Astrocyte (in vitro differentiated cells and primary cell): ENCODE measurements around the gene PLPPR2. TPM values are rescaled to one million over a fixed set of nuclear protein-coding genes. Genes with fewer than 3 reads are reported as not detected.

Source experiments
- DNase-seq: peaks from one replicate; pipeline ENCODE4 v3.0.0-alpha.2; 2010; ENCODE audit warnings: low read depth
- FAIRE-seq: peaks from 2 replicates; lab custom pipeline; 2011; peaks lifted over from hg19 to GRCh38; lab: Jason Lieb, UNC
- H2AFZ ChIP-seq: 2 replicates; pipeline ENCODE4 v1.6.0; 2012; ENCODE audit warnings: low read depth, low read length, inconsistent platforms
- H3K27ac ChIP-seq: 2 replicates; pipeline ENCODE4 v1.5.1; 2011; ENCODE audit warnings: low read depth, low read length, inconsistent platforms
- H3K27me3 ChIP-seq: 2 replicates; pipeline ENCODE4 v1.6.0; 2011; ENCODE audit warnings: low read length, inconsistent platforms; ENCODE audit not compliant: insufficient read depth
- H3K36me3 ChIP-seq: 2 replicates; pipeline ENCODE4 v1.5.1; 2011; ENCODE audit warnings: low read length, inconsistent platforms; ENCODE audit not compliant: insufficient read depth
- H3K4me1 ChIP-seq: 2 replicates; pipeline ENCODE4 v1.5.1; 2011; ENCODE audit warnings: low read length, inconsistent platforms; ENCODE audit not compliant: insufficient read depth
- H3K4me2 ChIP-seq: 2 replicates; pipeline ENCODE4 v1.6.0; 2012; ENCODE audit warnings: low read length, inconsistent platforms
- H3K4me3 ChIP-seq: 2 replicates; pipeline ENCODE4 v1.5.1; 2011; ENCODE audit warnings: low read depth, mild to moderate bottlenecking, low read length, inconsistent platforms; ENCODE audit not compliant: insufficient read depth
- H3K79me2 ChIP-seq: 2 replicates; pipeline ENCODE4 v1.6.0; 2012; ENCODE audit warnings: mild to moderate bottlenecking, low read length, inconsistent platforms; ENCODE audit not compliant: insufficient read depth
- H3K9ac ChIP-seq: 2 replicates; pipeline ENCODE4 v1.6.0; 2012; ENCODE audit warnings: mild to moderate bottlenecking, low read length, inconsistent platforms
- H3K9me3 ChIP-seq: 2 replicates; pipeline ENCODE4 v1.5.1; 2012; ENCODE audit warnings: low read depth, mild to moderate bottlenecking, low read length, inconsistent platforms; ENCODE audit not compliant: insufficient read depth
- H4K20me1 ChIP-seq: 2 replicates; pipeline ENCODE4 v1.6.0; 2012; ENCODE audit warnings: low read length, inconsistent platforms; ENCODE audit not compliant: insufficient read depth
- H3K27ac Mint-ChIP-seq: one replicate; pipeline ENCODE4 v1.8.0; 2021; ENCODE audit warnings: mild to moderate bottlenecking, mixed read lengths; ENCODE audit not compliant: unreplicated experiment
- H3K27me3 Mint-ChIP-seq: one replicate; pipeline ENCODE4 v1.8.0; 2021; ENCODE audit warnings: low read depth, mixed read lengths; ENCODE audit not compliant: unreplicated experiment
- H3K36me3 Mint-ChIP-seq: one replicate; pipeline ENCODE4 v1.8.0; 2021; ENCODE audit warnings: low read depth, mixed read lengths; ENCODE audit not compliant: unreplicated experiment
- H3K4me1 Mint-ChIP-seq: one replicate; pipeline ENCODE4 v1.8.0; 2021; ENCODE audit warnings: low read depth, mixed read lengths; ENCODE audit not compliant: unreplicated experiment
- H3K4me3 Mint-ChIP-seq: one replicate; pipeline ENCODE4 v1.8.0; 2021; ENCODE audit warnings: mild to moderate bottlenecking, moderate library complexity, mixed read lengths; ENCODE audit not compliant: unreplicated experiment
- H3K9me3 Mint-ChIP-seq: one replicate; pipeline ENCODE4 v1.8.0; 2021; ENCODE audit warnings: mild to moderate bottlenecking, mixed read lengths; ENCODE audit not compliant: unreplicated experiment
- EZH2 ChIP-seq: IDR thresholded peaks from 2 replicates; pipeline ENCODE4 v1.6.1; 2012; ENCODE audit warnings: mild to moderate bottlenecking, low read length, inconsistent platforms; ENCODE audit not compliant: insufficient read depth
- total RNA-seq: library from RNA; stranded (reverse); gene quantifications from 2 replicates; pipeline ENCODE4 v1.2.1, GENCODE V29; 2021
- TF ChIP-seq, protein P1 (sequence below): IDR thresholded peaks from 2 replicates; pipeline ENCODE4 v1.5.1; 2011; ENCODE audit warnings: low read depth, mild to moderate bottlenecking, inconsistent platforms, low read length, moderate library complexity; ENCODE audit not compliant: insufficient read depth

Gene PLPPR2
- total RNA-seq, 1 donor from 2014 or later, result 37.8 TPM

DNA sequence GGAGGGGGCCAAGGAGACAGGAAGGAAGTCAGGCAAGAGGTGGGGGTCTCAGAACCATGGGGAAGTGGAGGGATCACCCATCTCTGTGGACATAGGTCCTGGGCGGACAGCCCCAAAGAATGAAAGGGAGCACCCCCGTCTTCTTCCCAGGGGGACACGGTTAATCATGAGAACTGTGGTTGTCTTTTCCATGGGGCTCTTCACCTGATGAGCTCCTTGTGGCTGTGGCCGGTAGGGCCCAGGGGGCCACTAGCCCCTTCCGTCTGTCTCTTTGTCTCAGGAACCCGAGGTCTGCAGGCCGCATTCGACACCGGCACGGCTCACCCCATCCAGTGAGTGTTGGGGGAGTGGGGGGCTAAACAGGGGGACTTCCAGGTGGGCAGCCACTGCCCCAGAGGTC, 8.6 kb downstream of the PLPPR2 start:
- H3K9me3 Mint-ChIP-seq, result no peaks in the 10 kb centered on the region
- H3K4me3 ChIP-seq, result no peak overlapping the region
- peaks cover 17% of the 10 kb centered on the region for H3K36me3 Mint-ChIP-seq
- H3K79me2 ChIP-seq, result no peaks in the 10 kb centered on the region
- no peaks in the 10 kb centered on the region for H3K36me3 ChIP-seq
- H2AFZ ChIP-seq, result no peak overlapping the region
- no peaks in the 10 kb centered on the region for H3K27me3 ChIP-seq
- FAIRE-seq, result no peak
- no peak for TF ChIP-seq EZH2
- TF ChIP-seq, protein P1, sequence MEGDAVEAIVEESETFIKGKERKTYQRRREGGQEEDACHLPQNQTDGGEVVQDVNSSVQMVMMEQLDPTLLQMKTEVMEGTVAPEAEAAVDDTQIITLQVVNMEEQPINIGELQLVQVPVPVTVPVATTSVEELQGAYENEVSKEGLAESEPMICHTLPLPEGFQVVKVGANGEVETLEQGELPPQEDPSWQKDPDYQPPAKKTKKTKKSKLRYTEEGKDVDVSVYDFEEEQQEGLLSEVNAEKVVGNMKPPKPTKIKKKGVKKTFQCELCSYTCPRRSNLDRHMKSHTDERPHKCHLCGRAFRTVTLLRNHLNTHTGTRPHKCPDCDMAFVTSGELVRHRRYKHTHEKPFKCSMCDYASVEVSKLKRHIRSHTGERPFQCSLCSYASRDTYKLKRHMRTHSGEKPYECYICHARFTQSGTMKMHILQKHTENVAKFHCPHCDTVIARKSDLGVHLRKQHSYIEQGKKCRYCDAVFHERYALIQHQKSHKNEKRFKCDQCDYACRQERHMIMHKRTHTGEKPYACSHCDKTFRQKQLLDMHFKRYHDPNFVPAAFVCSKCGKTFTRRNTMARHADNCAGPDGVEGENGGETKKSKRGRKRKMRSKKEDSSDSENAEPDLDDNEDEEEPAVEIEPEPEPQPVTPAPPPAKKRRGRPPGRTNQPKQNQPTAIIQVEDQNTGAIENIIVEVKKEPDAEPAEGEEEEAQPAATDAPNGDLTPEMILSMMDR, result no peak
- no peak overlapping the region for H3K4me2 ChIP-seq
- no peak for DNase-seq
- H3K27ac ChIP-seq, result no peak overlapping the region
- H3K4me1 Mint-ChIP-seq, result no peaks in the 10 kb centered on the region
- no peak overlapping the region for H3K4me3 Mint-ChIP-seq
- H3K4me1 ChIP-seq, result no peaks in the 10 kb centered on the region
- no peaks in the 10 kb centered on the region for H3K9me3 ChIP-seq
- H3K27ac Mint-ChIP-seq, result no peak overlapping the region
- H3K27me3 Mint-ChIP-seq, result peaks cover 4% of the 10 kb centered on the region
- no peak overlapping the region for H3K9ac ChIP-seq
- H4K20me1 ChIP-seq, result peaks cover 18% of the 10 kb centered on the region

DNA sequence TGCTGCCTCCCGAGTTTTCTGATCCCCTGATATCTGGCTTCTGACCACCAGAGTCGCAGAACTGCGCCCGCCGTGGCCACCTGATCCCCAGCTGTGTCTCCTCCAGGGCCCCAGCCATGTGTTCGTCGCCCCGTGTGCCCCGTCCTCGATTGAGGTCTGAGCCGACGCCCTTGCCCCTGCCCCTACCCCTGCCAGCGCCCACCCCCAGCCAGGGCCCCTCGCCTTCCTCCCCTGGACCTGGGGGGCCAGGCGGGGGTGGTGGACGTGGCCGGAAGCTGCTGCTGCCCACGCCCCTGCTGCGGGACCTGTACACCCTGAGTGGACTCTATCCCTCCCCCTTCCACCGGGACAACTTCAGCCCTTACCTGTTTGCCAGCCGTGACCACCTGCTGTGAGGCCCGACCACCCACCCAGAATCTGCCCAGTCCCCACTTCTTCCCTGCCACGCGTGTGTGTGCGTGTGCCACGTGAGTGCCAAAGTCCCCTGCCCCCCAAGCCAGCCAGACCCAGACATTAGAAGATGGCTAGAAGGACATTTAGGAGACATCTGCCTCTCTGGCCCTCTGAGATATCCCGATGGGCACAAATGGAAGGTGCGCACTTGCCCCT, 9.2 kb downstream of the PLPPR2 start:
- Mint-ChIP-seq H3K4me3 (peak overlapping the region; percentile 66), H3K27me3 (no peaks in the 10 kb centered on the region), H3K4me1 (no peaks in the 10 kb centered on the region), H3K9me3 (no peaks in the 10 kb centered on the region), H3K27ac (no peak overlapping the region), H3K36me3 (peaks cover 15% of the 10 kb centered on the region)
- H3K27ac ChIP-seq, result no peak overlapping the region
- H3K27me3 ChIP-seq, result no peaks in the 10 kb centered on the region
- no peak for TF ChIP-seq EZH2
- TF ChIP-seq, protein P1, result no peak
- no peaks in the 10 kb centered on the region for H3K9me3 ChIP-seq
- peaks cover 12% of the 10 kb centered on the region for H4K20me1 ChIP-seq
- no peak overlapping the region for H3K4me2 ChIP-seq
- H3K79me2 ChIP-seq, result no peaks in the 10 kb centered on the region
- DNase-seq (no peak), FAIRE-seq (no peak)
- no peaks in the 10 kb centered on the region for H3K4me1 ChIP-seq
- H3K9ac ChIP-seq, result no peak overlapping the region
- H3K36me3 ChIP-seq, result no peaks in the 10 kb centered on the region
- H2AFZ ChIP-seq, result no peak overlapping the region
- no peak overlapping the region for H3K4me3 ChIP-seq

DNA sequence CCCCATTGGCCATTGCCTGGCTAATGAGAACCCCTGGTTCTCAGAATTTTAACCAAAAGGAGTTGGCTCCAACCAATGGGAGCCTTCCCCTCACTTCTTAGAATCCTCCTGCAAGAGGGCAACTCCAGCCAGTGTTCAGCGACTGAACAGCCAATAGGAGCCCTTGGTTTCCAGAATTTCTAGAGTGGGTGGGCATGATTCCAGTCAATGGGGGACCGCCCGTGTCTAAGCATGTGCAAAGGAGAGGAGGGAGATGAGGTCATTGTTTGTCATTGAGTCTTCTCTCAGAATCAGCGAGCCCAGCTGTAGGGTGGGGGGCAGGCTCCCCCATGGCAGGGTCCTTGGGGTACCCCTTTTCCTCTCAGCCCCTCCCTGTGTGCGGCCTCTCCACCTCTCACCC, 9.7 kb downstream of the PLPPR2 start:
- no peaks in the 10 kb centered on the region for H3K9me3 Mint-ChIP-seq
- no peak for FAIRE-seq

More for the DNA sequence above, 9.7 kb downstream of the PLPPR2 start:
- no peaks in the 10 kb centered on the region for H3K27me3 ChIP-seq
- Mint-ChIP-seq H3K27me3 (no peaks in the 10 kb centered on the region), H3K4me1 (no peaks in the 10 kb centered on the region), H3K27ac (no peak overlapping the region), H3K4me3 (no peak overlapping the region), H3K36me3 (peaks cover 18% of the 10 kb centered on the region)
- H3K4me1 ChIP-seq, result no peaks in the 10 kb centered on the region
- no peak overlapping the region for H3K9ac ChIP-seq
- TF ChIP-seq, protein P1, result no peak
- TF ChIP-seq EZH2, result no peak
- no peaks in the 10 kb centered on the region for H3K9me3 ChIP-seq
- H3K36me3 ChIP-seq, result no peaks in the 10 kb centered on the region
- no peak overlapping the region for H3K4me2 ChIP-seq
- no peak overlapping the region for H2AFZ ChIP-seq
- peaks cover 12% of the 10 kb centered on the region for H4K20me1 ChIP-seq
- no peaks in the 10 kb centered on the region for H3K79me2 ChIP-seq
- H3K27ac ChIP-seq, result no peak overlapping the region
- no peak for DNase-seq
- no peak overlapping the region for H3K4me3 ChIP-seq
